Right atrium auricular region (tissue), 2 donors: ENCODE data around the gene RNF212B. TPM values are rescaled to one million over a fixed set of nuclear protein-coding genes. Genes with fewer than 3 reads are reported as not detected.

Experiments
- DNase-seq: peaks from one replicate; pipeline ENCODE4 v3.0.0-alpha.2; 2019; ENCODE audit warnings: low spot score
- H3K27ac ChIP-seq, 2 donors: fragments of 200-600 bp; sonication (generic); 1 replicate in 1 of 2; 2 replicates in 1 of 2; pipeline ENCODE4 v1.5.1; 2016 to 2019
- H3K27me3 ChIP-seq, 2 donors: fragments of 200-600 bp; sonication (generic); one replicate each; pipeline versions ENCODE4 v1.5.1 to v1.6.0; 2017 to 2019
- H3K36me3 ChIP-seq: fragments of 200-600 bp; sonication (generic); one replicate; pipeline ENCODE4 v1.5.1; 2016
- H3K4me1 ChIP-seq, 2 donors: fragments of 200-600 bp; sonication (generic); one replicate each; pipeline versions ENCODE4 v1.5.1 to v1.6.0; 2017 to 2019
- H3K4me3 ChIP-seq, 2 donors: fragments of 200-600 bp; sonication (generic); 1 replicate in 1 of 2; 2 replicates in 1 of 2; pipeline ENCODE4 v1.5.1; 2017 to 2019; ENCODE audit warnings: mild to moderate bottlenecking in 1 of 2, moderate library complexity in 1 of 2
- H3K9me3 ChIP-seq, 2 donors: fragments of 200-600 bp; sonication (generic); one replicate each; pipeline ENCODE4 v1.5.1; 2019
- total RNA-seq, 2 donors: library from RNA; depleted of rRNA; stranded (reverse); fragments of >200 nt; gene quantifications; one replicate each; pipeline ENCODE4 v1.1.0, GENCODE V29; 2016
- TF ChIP-seq, protein P1 (sequence below), 2 donors: fragments of 200-600 bp; sonication (generic); IDR thresholded peaks; one replicate each; pipeline ENCODE4 v1.5.1; 2019; ENCODE audit warnings: antibody characterized with exemption in 2 of 2

RNF212B gene
- total RNA-seq, 2 donors from 2014 or later, result not detected

DNA sequence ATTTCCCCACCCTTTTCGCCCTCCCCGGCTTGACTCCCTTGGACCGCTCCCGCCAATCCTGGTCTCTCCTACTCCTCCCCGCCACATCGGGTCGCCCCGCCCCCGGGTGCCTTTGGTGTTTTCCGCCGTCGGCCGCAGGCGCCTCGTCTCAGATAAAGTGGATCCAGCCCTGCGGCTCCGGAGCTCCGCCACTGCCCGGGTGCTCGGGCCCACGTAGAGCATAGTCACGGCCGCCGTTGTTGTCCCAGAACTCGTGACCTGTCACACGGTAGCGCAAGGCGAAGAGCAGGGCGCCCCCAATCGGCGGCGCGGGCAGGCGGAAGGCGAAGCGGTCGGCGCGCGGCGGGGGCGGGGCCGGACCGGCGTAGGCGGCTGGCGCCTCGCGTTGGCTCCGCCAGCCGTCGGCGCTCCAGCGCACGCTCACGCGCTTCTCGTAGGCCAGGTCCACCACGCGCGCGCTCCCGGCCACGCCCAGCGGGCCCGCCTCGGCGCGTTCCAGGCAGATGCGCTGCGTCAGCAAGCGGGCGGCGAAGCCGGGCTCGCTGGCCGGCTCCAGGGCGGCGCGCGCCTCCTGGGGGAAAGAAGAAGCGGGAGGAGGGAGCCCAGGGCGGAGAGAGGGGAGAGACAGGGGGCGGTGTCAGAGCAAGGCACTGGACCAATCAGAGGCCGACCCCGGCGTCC lies 63.7 kb downstream of the RNF212B start:
- TF ChIP-seq, protein P1, sequence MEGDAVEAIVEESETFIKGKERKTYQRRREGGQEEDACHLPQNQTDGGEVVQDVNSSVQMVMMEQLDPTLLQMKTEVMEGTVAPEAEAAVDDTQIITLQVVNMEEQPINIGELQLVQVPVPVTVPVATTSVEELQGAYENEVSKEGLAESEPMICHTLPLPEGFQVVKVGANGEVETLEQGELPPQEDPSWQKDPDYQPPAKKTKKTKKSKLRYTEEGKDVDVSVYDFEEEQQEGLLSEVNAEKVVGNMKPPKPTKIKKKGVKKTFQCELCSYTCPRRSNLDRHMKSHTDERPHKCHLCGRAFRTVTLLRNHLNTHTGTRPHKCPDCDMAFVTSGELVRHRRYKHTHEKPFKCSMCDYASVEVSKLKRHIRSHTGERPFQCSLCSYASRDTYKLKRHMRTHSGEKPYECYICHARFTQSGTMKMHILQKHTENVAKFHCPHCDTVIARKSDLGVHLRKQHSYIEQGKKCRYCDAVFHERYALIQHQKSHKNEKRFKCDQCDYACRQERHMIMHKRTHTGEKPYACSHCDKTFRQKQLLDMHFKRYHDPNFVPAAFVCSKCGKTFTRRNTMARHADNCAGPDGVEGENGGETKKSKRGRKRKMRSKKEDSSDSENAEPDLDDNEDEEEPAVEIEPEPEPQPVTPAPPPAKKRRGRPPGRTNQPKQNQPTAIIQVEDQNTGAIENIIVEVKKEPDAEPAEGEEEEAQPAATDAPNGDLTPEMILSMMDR (IDR thresholded peaks at IDR 0.05), result peak; percentile 72 to 74

DNA sequence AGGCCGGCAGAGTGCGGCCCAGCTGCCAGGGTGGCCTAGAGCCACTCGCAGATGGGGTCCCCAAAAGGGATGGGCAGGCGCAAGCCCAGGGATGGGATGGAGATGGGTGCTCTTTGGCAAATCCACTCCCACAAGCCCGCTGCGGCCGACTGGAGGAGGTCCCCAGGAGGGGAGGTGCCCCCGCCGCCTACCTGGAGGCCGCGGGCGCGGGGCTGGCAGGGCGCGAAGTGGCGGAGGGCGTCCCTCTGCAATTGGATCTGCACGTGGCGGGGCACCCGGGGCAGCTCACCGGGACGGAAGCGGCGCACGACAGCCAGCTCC lies 64.2 kb downstream of the RNF212B start:
- Histone ChIP-seq H3K27me3 (no peaks in the 10 kb centered on the region), H3K4me3 (peak overlapping the region; percentile 61 to 82), H3K4me1 (peaks cover 0 to 46% of the 10 kb centered on the region in 2 donors), H3K27ac (peak overlapping the region; percentile 97 to 99), H3K9me3 (no peaks in the 10 kb centered on the region), H3K36me3 (no peaks in the 10 kb centered on the region)
- no peak for DNase-seq
- TF ChIP-seq, protein P1 (IDR thresholded peaks at IDR 0.05), result no peak

More for the DNA sequence above, 63.7 kb downstream of the RNF212B start:
- peak; percentile 98 for DNase-seq
- H3K36me3 ChIP-seq, result no peaks in the 10 kb centered on the region
- peak overlapping the region; percentile 61 to 82 for H3K4me3 ChIP-seq
- no peaks in the 10 kb centered on the region for H3K27me3 ChIP-seq
- peak overlapping the region; percentile 97 to 99 for H3K27ac ChIP-seq
- H3K9me3 ChIP-seq, result no peaks in the 10 kb centered on the region
- H3K4me1 ChIP-seq, result peaks cover 0 to 45% of the 10 kb centered on the region in 2 donors

DNA sequence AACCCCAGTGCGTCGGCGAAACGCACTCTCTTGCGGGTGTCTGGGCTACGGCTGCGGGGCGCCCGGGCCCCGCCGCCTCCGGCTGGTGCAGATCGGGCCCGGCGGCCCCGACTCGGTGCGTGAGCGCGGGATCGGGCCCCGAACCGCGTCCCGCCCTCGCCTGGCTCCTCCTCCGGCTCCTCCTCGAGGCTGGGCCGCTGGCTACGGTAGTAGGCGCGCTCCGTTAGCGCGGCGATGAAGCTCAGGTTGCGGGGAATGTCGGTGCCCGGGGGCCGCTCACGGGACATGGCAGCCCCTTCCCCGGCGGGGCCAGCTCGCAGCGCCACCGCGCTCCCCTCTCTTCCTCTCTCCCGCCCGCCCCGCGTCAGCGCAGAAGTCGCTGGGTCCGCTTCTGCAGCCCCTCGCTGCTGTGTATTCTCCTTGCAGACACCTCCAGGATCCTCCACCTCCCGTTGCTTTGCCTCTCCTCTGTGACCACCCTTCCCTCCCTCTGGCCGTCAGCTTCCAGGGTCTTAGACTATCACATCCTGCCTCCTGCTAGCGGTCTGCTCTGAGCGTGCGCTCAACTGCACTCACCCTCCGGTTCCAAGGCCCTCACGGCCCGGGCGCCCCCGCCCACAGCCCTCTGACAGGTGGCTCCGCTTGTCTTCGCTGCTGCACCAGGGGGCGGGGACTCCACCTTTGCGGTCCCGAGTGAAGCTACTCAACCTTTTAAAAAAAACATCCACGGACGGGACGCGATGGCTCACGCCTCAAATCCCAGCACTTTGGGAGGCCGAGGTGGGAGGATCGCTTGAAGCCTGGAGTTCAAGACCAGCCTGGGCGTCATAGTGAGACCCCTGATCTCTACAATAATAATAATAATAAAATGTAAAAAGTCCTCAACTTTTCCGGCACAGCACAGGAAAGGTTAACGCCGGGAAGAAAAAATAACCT lies 64.8 kb downstream of the RNF212B start, which contains the start of gene PPP1R3E:
Gene PPP1R3E (minus strand): TSS at position 570 of the 936 bp plus-strand sequence. CDS start 283 bp downstream, at position 287.
- Histone ChIP-seq H3K4me3 (peak within 1 kb of the TSS; percentile 61 to 82), H3K4me1 (peaks cover 0 to 52% of the 10 kb centered on the region in 2 donors), H3K9me3 (no peaks in the 10 kb centered on the region)

DNA sequence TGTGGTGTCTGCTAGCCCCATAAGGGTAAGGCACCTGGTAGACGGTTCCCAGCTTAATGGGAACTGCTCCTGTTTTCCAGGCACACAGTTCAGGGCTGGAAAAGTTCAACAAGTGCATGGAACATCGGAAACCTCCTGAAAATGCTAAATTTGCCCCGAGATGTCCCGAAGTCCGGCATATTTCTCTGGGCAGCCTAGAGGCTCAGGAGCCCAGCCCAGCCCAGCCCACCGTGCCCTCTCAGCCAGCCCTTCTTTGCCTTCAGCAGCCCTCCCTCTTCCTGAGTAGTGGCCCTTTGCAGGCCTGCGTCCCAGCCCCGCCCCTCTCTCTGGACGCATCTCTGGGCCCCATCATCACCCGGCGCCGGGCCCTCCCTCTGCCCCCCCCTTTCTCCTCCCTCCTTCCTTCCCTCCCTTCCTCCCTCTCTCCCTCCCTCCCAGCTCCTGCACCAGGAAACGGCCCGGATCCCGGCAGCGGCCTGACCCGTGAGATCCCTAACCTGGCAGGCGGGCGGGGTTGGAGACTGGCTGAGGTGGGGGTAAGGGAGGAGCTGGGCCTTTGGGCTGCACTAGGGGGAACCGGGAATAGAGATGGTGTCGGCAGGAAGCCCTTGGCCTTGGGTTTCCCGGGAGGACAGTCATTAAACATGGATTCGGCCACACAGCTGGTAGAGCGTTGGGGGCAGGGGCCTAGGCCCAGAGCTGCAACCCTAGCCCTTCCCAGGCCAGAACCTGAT lies 68.8 kb downstream of the RNF212B start, which contains the start of gene BCL2L2:
Gene BCL2L2 (plus strand): TSS at position 422 of the 734 bp plus-strand sequence. CDS start 935 bp downstream, outside the sequence.
- Histone ChIP-seq H3K9me3 (no peaks in the 10 kb centered on the region), H3K27me3 (no peaks in the 10 kb centered on the region), H3K4me1 (peaks cover 0 to 39% of the 10 kb centered on the region in 2 donors), H3K4me3 (peak within 1 kb of the TSS; percentile 55 to 74), H3K36me3 (peaks cover 29% of the 10 kb centered on the region), H3K27ac (peak within 1 kb of the TSS; percentile 86 to 89)
- TF ChIP-seq, protein P1 (IDR thresholded peaks at IDR 0.05), result no peak
- peak; percentile 93 for DNase-seq

More for the DNA sequence above, 64.8 kb downstream of the RNF212B start, which contains the start of gene PPP1R3E:
- peak within 1 kb of the TSS; percentile 97 to 99 for H3K27ac ChIP-seq
- no peaks in the 10 kb centered on the region for H3K27me3 ChIP-seq
- peak; percentile 66 for DNase-seq
- TF ChIP-seq, protein P1 (IDR thresholded peaks at IDR 0.05), result no peak
- H3K36me3 ChIP-seq, result no peaks in the 10 kb centered on the region

DNA sequence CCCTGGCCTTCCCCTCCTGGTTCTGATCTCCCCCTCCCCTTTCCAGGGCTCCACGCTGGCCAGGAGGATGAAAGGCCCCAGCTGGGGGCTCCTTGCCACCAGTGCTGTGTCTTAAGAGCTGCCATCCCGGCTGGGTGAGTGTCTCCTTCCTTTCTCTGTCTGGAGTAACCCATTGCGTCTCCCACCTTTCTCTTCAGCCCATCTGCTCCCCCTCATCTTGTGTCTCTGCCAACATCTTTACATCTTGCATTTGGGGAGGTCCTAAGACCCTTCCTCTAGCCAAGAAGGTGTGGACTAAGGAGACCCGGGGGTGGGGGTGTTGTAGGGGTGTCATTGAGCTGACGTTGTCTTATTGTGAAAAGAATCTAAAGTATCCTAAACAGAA lies 69.4 kb downstream of the RNF212B start:
- H3K27me3 ChIP-seq, result no peaks in the 10 kb centered on the region
- TF ChIP-seq, protein P1 (IDR thresholded peaks at IDR 0.05), result no peak
- H3K27ac ChIP-seq, result peak overlapping the region; percentile 86 to 89
- no peak for DNase-seq
- H3K9me3 ChIP-seq, result no peaks in the 10 kb centered on the region
- H3K36me3 ChIP-seq, result peaks cover 29% of the 10 kb centered on the region
- H3K4me3 ChIP-seq, result peak overlapping the region; percentile 55 to 74
- H3K4me1 ChIP-seq, result peaks cover 0 to 39% of the 10 kb centered on the region in 2 donors
